RWPE1 (cell line): ENCODE results near the gene DYRK1B.

Source experiments
- CTCF ChIA-PET: fragments of 350-600 bp; sonication (Branson Sonifier 250); formaldehyde crosslinking; extraction: SDS; loops from one replicate; lab custom pipeline; 2021; lab: Yijun Ruan, JAX
- POLR2A ChIA-PET: fragments of 400-600 bp; formaldehyde crosslinking; extraction: SDS; loops from one replicate; lab custom pipeline; 2020; ENCODE audit warnings: antibody characterized with exemption; ENCODE audit not compliant: low non-redundant PET; lab: Yijun Ruan, JAX
- DNase-seq: peaks from one replicate; pipeline ENCODE4 v3.0.0; 2012; ENCODE audit warnings: low spot score
- H3K27ac ChIP-seq: fragments of 450-650 bp; 2 replicates; pipeline ENCODE4 v1.5.1; 2017
- TF ChIP-seq, protein P1 (sequence below): fragments of 450-650 bp; conservative IDR thresholded peaks from 2 replicates; pipeline ENCODE4 v1.5.1; 2017; ENCODE audit warnings: low read depth, mild to moderate bottlenecking

DYRK1B gene

DNA sequence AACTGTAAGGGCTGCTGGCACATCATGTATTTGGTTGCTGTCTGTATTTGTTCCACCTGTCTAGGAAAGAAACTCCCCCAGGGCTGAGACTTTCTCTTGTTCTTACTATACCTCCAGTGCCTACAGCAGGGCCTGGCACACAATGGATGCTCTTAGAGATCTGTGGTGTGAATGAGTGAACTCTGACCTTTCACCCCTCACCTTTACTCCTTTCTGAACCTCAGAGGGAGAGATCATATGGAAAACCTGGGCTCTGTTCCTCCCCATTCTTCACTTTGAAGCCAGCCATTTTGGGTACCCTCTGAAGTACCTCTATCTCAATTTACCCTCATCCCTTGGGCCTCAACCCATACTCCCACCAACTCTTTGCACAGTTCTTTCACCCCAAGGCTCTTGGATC, 3.1 kb downstream of the DYRK1B start:
- no peak overlapping the region for H3K27ac ChIP-seq
- POLR2A ChIA-PET: no interaction called here
- no peak for DNase-seq
- CTCF ChIA-PET: no interaction called here
- TF ChIP-seq, protein P1, sequence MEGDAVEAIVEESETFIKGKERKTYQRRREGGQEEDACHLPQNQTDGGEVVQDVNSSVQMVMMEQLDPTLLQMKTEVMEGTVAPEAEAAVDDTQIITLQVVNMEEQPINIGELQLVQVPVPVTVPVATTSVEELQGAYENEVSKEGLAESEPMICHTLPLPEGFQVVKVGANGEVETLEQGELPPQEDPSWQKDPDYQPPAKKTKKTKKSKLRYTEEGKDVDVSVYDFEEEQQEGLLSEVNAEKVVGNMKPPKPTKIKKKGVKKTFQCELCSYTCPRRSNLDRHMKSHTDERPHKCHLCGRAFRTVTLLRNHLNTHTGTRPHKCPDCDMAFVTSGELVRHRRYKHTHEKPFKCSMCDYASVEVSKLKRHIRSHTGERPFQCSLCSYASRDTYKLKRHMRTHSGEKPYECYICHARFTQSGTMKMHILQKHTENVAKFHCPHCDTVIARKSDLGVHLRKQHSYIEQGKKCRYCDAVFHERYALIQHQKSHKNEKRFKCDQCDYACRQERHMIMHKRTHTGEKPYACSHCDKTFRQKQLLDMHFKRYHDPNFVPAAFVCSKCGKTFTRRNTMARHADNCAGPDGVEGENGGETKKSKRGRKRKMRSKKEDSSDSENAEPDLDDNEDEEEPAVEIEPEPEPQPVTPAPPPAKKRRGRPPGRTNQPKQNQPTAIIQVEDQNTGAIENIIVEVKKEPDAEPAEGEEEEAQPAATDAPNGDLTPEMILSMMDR: no peak

DNA sequence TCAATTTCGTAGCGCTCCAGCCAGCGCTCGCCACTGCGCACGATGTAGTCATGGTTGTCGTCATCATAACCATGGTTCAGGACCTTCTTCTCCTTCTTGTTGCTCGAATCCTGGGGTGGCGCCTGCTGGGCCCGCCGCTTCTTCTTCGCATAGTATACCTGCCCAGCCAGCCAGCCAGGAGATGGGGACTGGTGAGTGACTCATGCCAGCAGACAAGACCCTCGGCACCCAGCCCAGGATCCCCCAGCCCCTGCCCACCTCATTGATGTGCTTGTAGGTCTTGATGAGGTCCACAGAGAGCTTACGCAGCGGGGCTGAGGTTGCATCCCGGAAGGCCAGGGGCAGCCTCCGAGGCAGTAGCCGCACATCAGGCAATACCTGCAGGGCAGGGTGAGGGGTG, 3.6 kb downstream of the DYRK1B start:
- H3K27ac ChIP-seq: no peak overlapping the region
- POLR2A ChIA-PET: no interaction called here
- TF ChIP-seq, protein P1: no peak
- CTCF ChIA-PET: no interaction called here
- no peak for DNase-seq

DNA sequence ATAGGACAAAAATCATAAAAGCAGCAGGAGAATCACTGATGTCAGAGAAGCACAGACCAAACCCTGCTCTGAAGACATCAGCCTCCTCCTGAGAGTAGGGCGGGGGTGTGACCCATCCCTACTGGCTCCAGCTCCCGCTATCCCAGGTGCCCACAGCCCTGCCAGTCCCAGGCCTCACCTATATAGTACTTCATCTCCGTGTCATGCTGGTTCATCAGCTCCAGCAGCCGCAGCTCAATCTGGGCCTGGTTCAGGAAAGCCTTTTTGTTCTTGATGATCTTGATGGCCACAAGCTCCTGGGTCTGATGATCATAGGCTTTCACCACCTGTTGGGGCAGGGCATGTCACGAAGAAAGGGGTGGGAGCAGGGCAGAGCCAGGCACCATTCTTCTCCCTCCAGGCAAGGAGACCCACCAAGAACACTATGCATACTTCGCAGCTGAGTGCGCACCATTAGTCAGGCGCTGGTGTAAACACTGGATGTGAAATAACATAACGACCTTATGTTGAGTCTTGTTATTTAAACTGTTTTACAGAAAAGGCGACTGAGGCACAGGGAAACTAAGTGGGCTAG, 4.2 kb downstream of the DYRK1B start:
- ChIA-PET CTCF (interaction anchor here (0.7 kb wide), 1 partner anchor 13 kb away, joined by 3 read pairs; no protein-coding TSS in a partner anchor), POLR2A (no interaction called here)
- H3K27ac ChIP-seq: peak overlapping the region; percentile 9; the same call in 1 of the 2 replicates
- TF ChIP-seq, protein P1: no peak
- no peak for DNase-seq

DNA sequence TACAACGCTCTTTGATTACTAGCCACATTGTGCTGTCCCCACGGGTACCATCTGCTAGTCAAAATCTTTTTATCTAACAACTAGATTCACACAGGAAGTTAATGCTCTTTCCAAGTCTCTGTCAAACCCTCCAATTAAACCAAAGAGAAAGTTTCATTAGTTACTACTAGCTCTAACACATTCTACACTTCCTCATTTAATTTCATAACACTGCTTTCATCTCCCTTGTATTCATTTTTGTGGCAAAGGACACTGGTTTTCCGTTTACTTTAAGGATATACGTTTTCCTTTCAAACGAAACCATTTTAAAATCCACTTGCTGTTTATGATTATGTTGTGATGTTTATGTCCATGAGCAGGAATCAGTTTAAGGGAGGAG, 5.3 kb downstream of the DYRK1B start:
- POLR2A ChIA-PET: no interaction called here
- DNase-seq: no peak
- CTCF ChIA-PET: interaction anchor here (0.6 kb wide), 1 partner anchor 449 kb away, joined by 6 read pairs; no protein-coding TSS in a partner anchor
- peak overlapping the region; percentile 30 for H3K27ac ChIP-seq
- TF ChIP-seq, protein P1: no peak

DNA sequence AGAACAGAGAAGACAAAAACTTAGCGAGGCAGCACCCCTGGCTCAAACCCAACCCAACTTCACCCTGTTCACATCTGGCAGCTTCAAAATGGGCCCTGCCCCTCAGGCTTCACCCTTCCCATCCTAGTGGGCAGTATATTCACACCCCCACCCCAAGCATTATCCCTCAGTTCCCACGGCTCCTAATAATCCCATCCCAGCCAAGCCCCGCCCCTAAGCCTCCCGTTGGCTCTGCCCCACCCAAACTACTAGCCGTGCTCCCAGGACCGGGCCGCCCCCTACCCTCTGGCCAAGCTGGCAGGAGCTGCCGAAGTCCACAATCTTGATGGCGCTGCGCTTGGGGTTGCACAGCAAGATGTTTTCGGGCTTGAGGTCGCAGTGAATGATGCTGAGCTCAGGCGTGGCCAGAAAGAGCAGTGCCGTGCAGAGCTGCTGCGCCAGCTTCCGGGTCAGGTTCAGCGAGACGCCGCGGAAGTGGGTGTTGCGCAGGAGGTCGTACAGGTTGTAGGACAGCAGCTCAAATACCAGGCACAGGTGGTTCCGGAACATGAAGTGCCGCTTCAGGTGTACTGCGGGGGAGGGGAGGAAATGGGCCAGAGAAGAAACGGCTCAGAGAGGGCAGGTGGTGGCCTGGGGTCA, 5.8 kb downstream of the DYRK1B start:
- ChIA-PET CTCF (no interaction called here), POLR2A (no interaction called here)
- TF ChIP-seq, protein P1: no peak
- no peak for DNase-seq
- peak overlapping the region; percentile 30 for H3K27ac ChIP-seq

DNA sequence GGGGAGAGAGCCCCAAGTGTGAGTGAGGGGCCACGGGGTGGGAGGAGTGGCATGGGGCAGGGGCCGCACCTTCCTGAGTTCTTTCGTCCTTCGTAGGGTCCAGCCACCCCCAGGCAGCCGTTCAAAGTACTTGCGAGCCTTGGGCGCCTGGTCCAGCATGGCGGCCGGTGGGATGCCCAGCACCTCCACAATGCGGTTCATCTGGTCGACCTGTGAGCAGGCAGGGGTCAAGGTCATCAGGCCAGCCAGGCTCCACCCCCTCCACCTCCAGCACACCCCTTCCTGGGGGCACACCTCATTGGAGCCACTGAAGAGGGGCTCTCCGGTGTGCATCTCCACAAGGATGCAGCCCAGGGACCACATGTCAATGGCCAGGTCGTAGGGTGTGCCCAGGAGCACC, 6.7 kb downstream of the DYRK1B start:
- ChIA-PET POLR2A (interaction anchor here (0.7 kb wide), 1 partner anchor 1702 kb away, joined by 6 read pairs; no protein-coding TSS in a partner anchor), CTCF (no interaction called here)
- no peak for DNase-seq
- TF ChIP-seq, protein P1: no peak
- H3K27ac ChIP-seq: peak overlapping the region; percentile 30
